GM23338 (cell line): ENCODE measurements around the gene MFAP3L. TPM values are rescaled to one million over a fixed set of nuclear protein-coding genes. Genes with fewer than 3 reads are reported as not detected.

Experiments used
- ATAC-seq: fragments of 200-7000 bp; cut with Tn5 transposase; 3 replicates; pipeline ENCODE4 v1.9.1; 2020
- DNase-seq: peaks from one replicate; pipeline ENCODE4 v3.0.0-alpha.2; 2015; ENCODE audit warnings: low spot score
- H2AFZ ChIP-seq: fragments of 200-600 bp; sonication (generic); 2 replicates; pipeline ENCODE4 v1.8.0; 2016; ENCODE audit warnings: antibody characterized with exemption, mild to moderate bottlenecking, moderate library complexity
- H3F3A ChIP-seq: fragments of 200-600 bp; sonication (generic); replicated peaks from 2 replicates; pipeline ENCODE4 v1.8.0; 2017; ENCODE audit warnings: antibody characterized with exemption, mixed run types, low read depth
- H3K27ac ChIP-seq: fragments of 200-600 bp; sonication (generic); 2 replicates; pipeline ENCODE4 v1.6.1; 2016; ENCODE audit warnings: low read depth
- H3K27me3 ChIP-seq: fragments of 200-600 bp; sonication (generic); 2 replicates; pipeline ENCODE4 v1.8.0; 2016; ENCODE audit warnings: mild to moderate bottlenecking, mixed run types, moderate library complexity; ENCODE audit not compliant: insufficient read depth
- H3K36me3 ChIP-seq: fragments of 200-600 bp; sonication (generic); 2 replicates; pipeline ENCODE4 v1.8.0; 2016; ENCODE audit warnings: mild to moderate bottlenecking; ENCODE audit not compliant: insufficient read depth
- H3K4me1 ChIP-seq: fragments of 200-600 bp; sonication (generic); 2 replicates; pipeline ENCODE4 v1.8.0; 2016; ENCODE audit warnings: mild to moderate bottlenecking, moderate library complexity; ENCODE audit not compliant: insufficient read depth
- H3K4me2 ChIP-seq: fragments of 200-600 bp; sonication (generic); 2 replicates; pipeline ENCODE4 v1.7.1; 2017; ENCODE audit warnings: mixed run types
- H3K4me3 ChIP-seq: fragments of 200-600 bp; sonication (generic); 2 replicates; pipeline ENCODE4 v1.6.1; 2016; ENCODE audit warnings: mixed run types
- H3K79me2 ChIP-seq: fragments of 200-600 bp; sonication (generic); replicated peaks from 2 replicates; pipeline ENCODE4 v1.8.0; 2017; ENCODE audit warnings: mild to moderate bottlenecking; ENCODE audit not compliant: insufficient read depth
- H3K9me2 ChIP-seq: fragments of 200-600 bp; sonication (generic); 2 replicates; pipeline ENCODE4 v1.8.0; 2017; ENCODE audit not compliant: insufficient read depth
- H4K20me1 ChIP-seq: fragments of 200-600 bp; sonication (generic); replicated peaks from 2 replicates; pipeline ENCODE4 v1.8.0; 2017; ENCODE audit warnings: mild to moderate bottlenecking; ENCODE audit not compliant: insufficient read depth
- H3K27ac Mint-ChIP-seq: 2 replicates; pipeline ENCODE4 v1.8.0; 2020; ENCODE audit warnings: inconsistent platforms, mild to moderate bottlenecking, moderate library complexity, mixed read lengths
- H3K27me3 Mint-ChIP-seq: 3 replicates; pipeline ENCODE4 v1.8.0; 2022; ENCODE audit warnings: low read depth, mild to moderate bottlenecking, moderate library complexity, mixed read lengths, inconsistent platforms; ENCODE audit not compliant: insufficient read depth, poor library complexity
- H3K36me3 Mint-ChIP-seq: 3 replicates; pipeline ENCODE4 v1.8.0; 2021; ENCODE audit warnings: low read depth, mild to moderate bottlenecking, inconsistent platforms, moderate library complexity, mixed read lengths
- H3K4me1 Mint-ChIP-seq: 3 replicates; pipeline ENCODE4 v1.8.0; 2020; ENCODE audit warnings: mild to moderate bottlenecking, inconsistent platforms, mixed read lengths
- H3K4me3 Mint-ChIP-seq: 3 replicates; pipeline ENCODE4 v1.8.0; 2021; ENCODE audit warnings: moderate library complexity, mild to moderate bottlenecking, inconsistent platforms, mixed read lengths
- H3K9me3 Mint-ChIP-seq: 3 replicates; pipeline ENCODE4 v1.8.0; 2020; ENCODE audit warnings: moderate library complexity, mild to moderate bottlenecking, inconsistent platforms, mixed read lengths
- CTCF ChIP-seq, 2 experiments: fragments of 200-600 bp in 1 of 2; sonication (generic) in 1 of 2; conservative IDR thresholded peaks; 2 replicates each; pipeline versions ENCODE4 v1.5.1 to v1.6.1; 2016 to 2017; ENCODE audit warnings: antibody characterized with exemption in 2 of 2, low read depth in 2 of 2, mild to moderate bottlenecking in 2 of 2, moderate library complexity in 1 of 2
- EZH2 ChIP-seq: fragments of 200-600 bp; sonication (generic); IDR thresholded peaks from one replicate; pipeline ENCODE4 v1.8.0; 2017; ENCODE audit warnings: antibody characterized with exemption, mild to moderate bottlenecking, low read depth; ENCODE audit not compliant: unreplicated experiment
- NANOG ChIP-seq: IDR thresholded peaks from 2 replicates; pipeline ENCODE4 v1.6.1; 2016; ENCODE audit warnings: antibody characterized with exemption, borderline replicate concordance
- POLR2AphosphoS5 ChIP-seq: IDR thresholded peaks from 2 replicates; pipeline ENCODE4 v1.6.1; 2016; ENCODE audit warnings: antibody characterized with exemption, low read depth
- REST ChIP-seq: IDR thresholded peaks from one replicate; pipeline ENCODE4 v1.6.1; 2018; ENCODE audit warnings: antibody characterized with exemption; ENCODE audit not compliant: unreplicated experiment
- STAT1 ChIP-seq: IDR thresholded peaks from one replicate; pipeline ENCODE4 v1.6.1; 2016; ENCODE audit warnings: antibody characterized with exemption; ENCODE audit not compliant: unreplicated experiment
- ZNF331 ChIP-seq: fragments of 250-450 bp; sonication (Bioruptor Pico); IDR thresholded peaks from 2 replicates; pipeline ENCODE4 v1.5.0; 2020; ENCODE audit warnings: low read depth, mild to moderate bottlenecking, moderate library complexity
- polyA plus RNA-seq: library from polyadenylated mRNA; unstranded; fragments of >200 nt; fragmentation: Nextera tagmentation; extraction: Ambion mirVana; gene quantifications from 2 replicates; pipeline ENCODE4 v1.2.1, GENCODE V29; 2016
- total RNA-seq: library from RNA; depleted of rRNA; stranded (reverse); fragments of >200 nt; shearing (Covaris generic); gene quantifications from 2 replicates; pipeline ENCODE4 v1.2.3, GENCODE V29; 2014; rRNA removed

MFAP3L gene
- total and polyA plus RNA-seq, 2 experiments from 2014 or later = 3.4 to 7.9 TPM

GRCh38 chr4:169941141-169941540 is 85.1 kb downstream of the MFAP3L start:
- no peak overlapping the region for H3K27ac ChIP-seq
- H4K20me1 ChIP-seq = no peaks in the 10 kb centered on the region
- TF ChIP-seq STAT1 = no peak
- TF ChIP-seq ZNF331 = no peak
- no peak for TF ChIP-seq POLR2AphosphoS5
- TF ChIP-seq NANOG = no peak
- no peak for TF ChIP-seq CTCF (conservative IDR thresholded peaks at IDR 0.05; ENCODE audit: low read depth in 2 of 2)
- no peak for TF ChIP-seq EZH2
- H3K4me3 Mint-ChIP-seq = no peak overlapping the region
- no peaks in the 10 kb centered on the region for H3K79me2 ChIP-seq
- H3K36me3 Mint-ChIP-seq = peaks cover 25% of the 10 kb centered on the region
- no peaks in the 10 kb centered on the region for H3K36me3 ChIP-seq
- no peak overlapping the region for H3K27ac Mint-ChIP-seq
- peaks cover 24% of the 10 kb centered on the region for H3K4me1 ChIP-seq
- DNase-seq = no peak
- H3K27me3 Mint-ChIP-seq = peaks cover 9% of the 10 kb centered on the region
- no peak overlapping the region for H2AFZ ChIP-seq
- no peak overlapping the region for H3K4me3 ChIP-seq
- no peaks in the 10 kb centered on the region for H3K27me3 ChIP-seq
- H3K4me1 Mint-ChIP-seq = peaks cover 31% of the 10 kb centered on the region
- H3K4me2 ChIP-seq = no peak overlapping the region
- ATAC-seq = no peak
- peaks cover 32% of the 10 kb centered on the region for H3K9me3 Mint-ChIP-seq
- peaks cover 8% of the 10 kb centered on the region; the same call in 1 of the 2 replicates for H3K9me2 ChIP-seq
- no peaks in the 10 kb centered on the region for H3F3A ChIP-seq

- peaks cover 5% of the 10 kb centered on the region for H3K27me3 Mint-ChIP-seq
- ATAC-seq = peak; percentile 74
- Histone ChIP-seq H4K20me1 (no peaks in the 10 kb centered on the region), H2AFZ (peak overlapping the region; percentile 21; the same call in 1 of the 2 replicates), H3F3A (no peaks in the 10 kb centered on the region), H3K4me2 (0 out of 2 replicates have a peak overlapping the region, but pooled peaks have one; percentile 31), H3K27ac (peak overlapping the region; percentile 43; the same call in 1 of the 2 replicates), H3K4me1 (peaks cover 24% of the 10 kb centered on the region), H3K79me2 (no peaks in the 10 kb centered on the region), H3K36me3 (no peaks in the 10 kb centered on the region), H3K4me3 (no peak overlapping the region), H3K27me3 (no peaks in the 10 kb centered on the region), H3K9me2 (peaks cover 8% of the 10 kb centered on the region; the same call in 1 of the 2 replicates)
- H3K4me1 Mint-ChIP-seq = peaks cover 31% of the 10 kb centered on the region
- no peak overlapping the region for H3K4me3 Mint-ChIP-seq
- peak; percentile 60 for DNase-seq
- peaks cover 32% of the 10 kb centered on the region for H3K9me3 Mint-ChIP-seq
- peak overlapping the region; percentile 44; the same call in 1 of the 2 replicates for H3K27ac Mint-ChIP-seq
- H3K36me3 Mint-ChIP-seq = peaks cover 25% of the 10 kb centered on the region
- TF ChIP-seq REST (no peak), CTCF (conservative IDR thresholded peaks at IDR 0.05; ENCODE audit: low read depth in 2 of 2) (peak; percentile 44 to 60)
Observed at GRCh38 chr4:169940460-169940859, 85.7 kb downstream of the MFAP3L start.

Other genes with a start within 250 kb of the MFAP3L start
- gene AADAT, start 63.6 kb upstream of the MFAP3L start, total RNA-seq = 4.5 and 7.0 TPM in 2 replicates
- 6.2 and 6.9 TPM in 2 replicates for gene AADAT, start 63.6 kb upstream of the MFAP3L start, polyA plus RNA-seq